Subcutaneous adipose tissue (tissue), 4 donors: ENCODE data around the gene NT5DC3. TPM values are rescaled to one million over a fixed set of nuclear protein-coding genes. Genes with fewer than 3 reads are reported as not detected.

Experiments used
- total RNA-seq, 4 donors: library from RNA; depleted of rRNA; stranded (reverse); fragments of >200 nt; gene quantifications; one replicate each; pipeline ENCODE4 v1.1.0, GENCODE V29; 2016
- TF ChIP-seq, protein P1 (sequence below): fragments of 450-650 bp; IDR thresholded peaks from one replicate; pipeline ENCODE4 v1.5.1; 2016; ENCODE audit warnings: low read depth, mild to moderate bottlenecking, control low read depth, antibody characterized with exemption, moderate library complexity

The NT5DC3 gene
- total RNA-seq, 4 donors from 2014 or later, result 4.5 to 7.0 (median 5.6) TPM

- TF ChIP-seq, protein P1, sequence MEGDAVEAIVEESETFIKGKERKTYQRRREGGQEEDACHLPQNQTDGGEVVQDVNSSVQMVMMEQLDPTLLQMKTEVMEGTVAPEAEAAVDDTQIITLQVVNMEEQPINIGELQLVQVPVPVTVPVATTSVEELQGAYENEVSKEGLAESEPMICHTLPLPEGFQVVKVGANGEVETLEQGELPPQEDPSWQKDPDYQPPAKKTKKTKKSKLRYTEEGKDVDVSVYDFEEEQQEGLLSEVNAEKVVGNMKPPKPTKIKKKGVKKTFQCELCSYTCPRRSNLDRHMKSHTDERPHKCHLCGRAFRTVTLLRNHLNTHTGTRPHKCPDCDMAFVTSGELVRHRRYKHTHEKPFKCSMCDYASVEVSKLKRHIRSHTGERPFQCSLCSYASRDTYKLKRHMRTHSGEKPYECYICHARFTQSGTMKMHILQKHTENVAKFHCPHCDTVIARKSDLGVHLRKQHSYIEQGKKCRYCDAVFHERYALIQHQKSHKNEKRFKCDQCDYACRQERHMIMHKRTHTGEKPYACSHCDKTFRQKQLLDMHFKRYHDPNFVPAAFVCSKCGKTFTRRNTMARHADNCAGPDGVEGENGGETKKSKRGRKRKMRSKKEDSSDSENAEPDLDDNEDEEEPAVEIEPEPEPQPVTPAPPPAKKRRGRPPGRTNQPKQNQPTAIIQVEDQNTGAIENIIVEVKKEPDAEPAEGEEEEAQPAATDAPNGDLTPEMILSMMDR, result no peak
Observed at GRCh38 chr12:103830025-103830725, 10.9 kb downstream of the NT5DC3 start.

- TF ChIP-seq, protein P1, result no peak
Observed at GRCh38 chr12:103829092-103829491, 11.9 kb downstream of the NT5DC3 start.

- TF ChIP-seq, protein P1, result no peak
Observed at GRCh38 chr12:103827911-103828391, 13.1 kb downstream of the NT5DC3 start.

GRCh38 chr12:103824845-103825244 is 16.2 kb downstream of the NT5DC3 start:
- TF ChIP-seq, protein P1, result no peak

- TF ChIP-seq, protein P1, result no peak
Observed at GRCh38 chr12:103824290-103824689, 16.7 kb downstream of the NT5DC3 start.

DNA sequence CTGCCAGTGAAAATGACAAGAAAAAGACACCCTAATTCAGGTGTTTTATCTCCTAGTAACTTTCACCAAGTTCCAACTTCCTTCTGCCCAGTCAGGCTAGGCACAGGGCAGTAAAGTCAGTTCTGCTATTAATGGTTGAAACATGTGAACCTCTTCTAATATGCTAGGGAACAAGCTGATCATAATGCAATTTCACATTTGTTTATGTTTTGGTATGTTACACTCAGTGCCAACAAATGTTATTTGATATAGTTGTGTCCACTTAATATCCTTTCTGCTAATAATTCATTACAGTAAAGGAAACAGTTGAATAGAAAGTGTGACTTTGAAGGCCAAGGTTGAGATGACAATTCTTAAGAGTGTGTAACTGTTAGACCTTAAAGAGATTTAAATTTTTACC is 17.2 kb downstream of the NT5DC3 start:
- TF ChIP-seq, protein P1, result no peak

GRCh38 chr12:103821773-103822172 is 19.3 kb downstream of the NT5DC3 start:
- TF ChIP-seq, protein P1, result no peak
